ENCODE data around the gene HECTD4.

- TF ChIP-seq POLR2A (IDR thresholded peaks at IDR 0.05; ENCODE audit: low read length) (no peak), GATA1 (IDR thresholded peaks at IDR 0.05; ENCODE audit: low read depth, low read length) (no peak)
These were observed 12.0 kb downstream of the HECTD4 start for GRCh38 chr12:112370199-112370598.

All from erythroblast (primary cell).